ENCODE measurements around the gene MOB3B. TPM values are rescaled to one million over a fixed set of nuclear protein-coding genes. Genes with fewer than 3 reads are reported as not detected.

The MOB3B gene
- 20.7 TPM for total RNA-seq

DNA sequence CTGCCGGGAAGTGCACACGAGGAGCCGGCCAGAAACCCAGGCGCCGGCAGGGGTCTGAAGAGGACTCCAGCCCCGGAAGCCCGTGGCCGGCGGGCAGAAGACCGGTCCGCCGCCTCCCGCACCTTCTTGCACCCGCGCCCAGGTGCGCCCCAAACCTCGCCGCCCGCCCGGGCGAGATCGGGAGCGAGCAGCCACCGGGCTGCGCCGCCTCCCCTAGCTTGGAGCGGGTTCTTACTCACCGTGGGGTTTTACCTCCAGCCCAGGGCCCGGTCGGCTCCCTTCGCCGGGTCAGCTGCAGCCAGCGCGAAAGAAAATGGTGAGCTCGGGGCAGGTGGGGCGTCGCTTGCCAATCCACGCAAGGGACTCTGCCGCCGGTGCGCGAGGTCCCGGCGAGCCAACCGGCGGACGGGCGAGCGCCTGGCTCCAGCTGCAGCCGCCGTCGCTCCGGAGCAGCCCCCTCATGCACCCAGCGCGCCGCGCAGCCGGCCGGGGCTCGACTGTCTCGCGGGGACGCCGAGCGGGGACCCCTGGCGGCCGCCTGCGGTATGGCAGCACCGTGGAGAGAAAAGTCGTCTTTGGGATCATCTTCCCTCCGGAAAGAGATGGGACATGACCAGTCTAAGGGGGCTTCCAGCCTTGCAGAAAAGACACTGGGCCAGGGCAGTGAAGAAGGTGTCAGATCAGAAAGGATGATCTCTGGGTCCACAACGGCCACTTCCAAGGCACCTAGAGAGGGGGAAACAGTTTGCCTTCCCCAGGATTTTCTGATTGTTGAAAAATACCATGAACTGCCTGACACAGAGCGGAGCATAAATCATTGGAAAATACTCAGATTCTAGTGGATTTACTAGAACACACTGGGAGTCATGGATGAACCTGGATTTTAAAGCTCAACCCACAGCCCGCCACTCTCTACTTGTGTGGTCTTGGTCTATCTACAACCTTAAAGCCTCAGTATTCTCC lies at the start of gene MOB3B:
Gene MOB3B, minus strand, starts transcription at position 499 of the 963 bp plus-strand sequence. CDS start 74,264 bp downstream, outside the sequence.

DNA sequence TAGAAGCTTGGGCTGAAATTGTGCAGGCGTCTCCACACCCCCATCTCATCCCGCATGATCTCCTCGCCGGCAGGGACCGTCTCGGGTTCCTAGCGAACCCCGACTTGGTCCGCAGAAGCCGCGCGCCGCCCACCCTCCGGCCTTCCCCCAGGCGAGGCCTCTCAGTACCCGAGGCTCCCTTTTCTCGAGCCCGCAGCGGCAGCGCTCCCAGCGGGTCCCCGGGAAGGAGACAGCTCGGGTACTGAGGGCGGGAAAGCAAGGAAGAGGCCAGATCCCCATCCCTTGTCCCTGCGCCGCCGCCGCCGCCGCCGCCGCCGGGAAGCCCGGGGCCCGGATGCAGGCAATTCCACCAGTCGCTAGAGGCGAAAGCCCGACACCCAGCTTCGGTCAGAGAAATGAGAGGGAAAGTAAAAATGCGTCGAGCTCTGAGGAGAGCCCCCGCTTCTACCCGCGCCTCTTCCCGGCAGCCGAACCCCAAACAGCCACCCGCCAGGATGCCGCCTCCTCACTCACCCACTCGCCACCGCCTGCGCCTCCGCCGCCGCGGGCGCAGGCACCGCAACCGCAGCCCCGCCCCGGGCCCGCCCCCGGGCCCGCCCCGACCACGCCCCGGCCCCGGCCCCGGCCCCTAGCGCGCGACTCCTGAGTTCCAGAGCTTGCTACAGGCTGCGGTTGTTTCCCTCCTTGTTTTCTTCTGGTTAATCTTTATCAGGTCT lies 43.5 kb upstream of the MOB3B start, which contains the start of gene C9orf72:
Gene C9orf72, minus strand, starts transcription at position 564 of the 716 bp plus-strand sequence. CDS start 6,361 bp downstream, outside the sequence.

DNA sequence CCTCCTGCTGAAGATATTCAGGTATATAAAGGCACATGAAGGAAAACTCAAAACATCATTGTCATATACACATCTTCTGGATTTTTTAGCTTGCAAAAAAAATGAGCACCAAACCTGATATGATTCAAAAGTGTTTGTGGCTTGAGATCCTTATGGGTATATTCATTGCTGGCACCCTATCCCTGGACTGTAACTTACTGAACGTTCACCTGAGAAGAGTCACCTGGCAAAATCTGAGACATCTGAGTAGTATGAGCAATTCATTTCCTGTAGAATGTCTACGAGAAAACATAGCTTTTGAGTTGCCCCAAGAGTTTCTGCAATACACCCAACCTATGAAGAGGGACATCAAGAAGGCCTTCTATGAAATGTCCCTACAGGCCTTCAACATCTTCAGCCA lies 5.4 kb downstream of the MOB3B start, which contains the start of gene IFNK:
Gene IFNK, plus strand, starts transcription at position 55 of the 400 bp plus-strand sequence. Its CDS starts 47 bp downstream, at position 102.

DNA sequence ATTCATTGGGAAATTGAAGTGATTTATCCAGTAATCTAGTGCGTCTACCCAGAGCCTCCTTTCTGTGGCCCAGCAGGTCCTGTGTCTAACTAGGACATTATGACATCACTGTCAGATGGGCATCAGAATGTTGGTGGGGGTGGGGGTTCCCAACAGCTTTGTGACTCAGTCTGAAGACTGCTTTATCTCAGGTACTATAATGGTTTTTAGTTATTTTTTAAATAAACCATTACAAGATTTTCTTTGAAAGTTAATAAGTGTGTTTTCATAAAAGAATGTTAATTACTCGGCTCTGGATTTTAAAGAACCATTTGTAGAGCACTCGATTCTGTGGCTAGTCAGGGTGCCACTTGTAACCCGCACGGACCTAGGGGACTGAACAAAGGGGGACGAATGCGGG lies 232.6 kb downstream of the MOB3B start, which contains the start of gene EQTN:
Gene EQTN, minus strand, starts transcription at position 101 of the 400 bp plus-strand sequence. Its CDS starts 95 bp downstream, at position 6.

Other genes with a start within 250 kb of the MOB3B start
- gene EQTN, start 232.7 kb downstream of the MOB3B start, total RNA-seq, result 8.1 TPM
- gene IFNK, start 5.5 kb downstream of the MOB3B start, total RNA-seq, result not detected
- gene C9orf72, start 43.7 kb upstream of the MOB3B start, total RNA-seq, result 82.3 TPM

All from parietal lobe (tissue), 1 donor.